GM18498 (cell line): ENCODE measurements around the gene NPRL2.
A peak's percentile ranks its signal among the peaks of the same experiment; 100 is the strongest.

Experiments
- ATAC-seq: cut with Tn5 transposase; IDR thresholded peaks from one replicate; pipeline ENCODE4 v1.9.1; 2021; ENCODE audit warnings: mild to moderate bottlenecking, moderate library complexity; ENCODE audit not compliant: unreplicated experiment

NPRL2 gene

DNA sequence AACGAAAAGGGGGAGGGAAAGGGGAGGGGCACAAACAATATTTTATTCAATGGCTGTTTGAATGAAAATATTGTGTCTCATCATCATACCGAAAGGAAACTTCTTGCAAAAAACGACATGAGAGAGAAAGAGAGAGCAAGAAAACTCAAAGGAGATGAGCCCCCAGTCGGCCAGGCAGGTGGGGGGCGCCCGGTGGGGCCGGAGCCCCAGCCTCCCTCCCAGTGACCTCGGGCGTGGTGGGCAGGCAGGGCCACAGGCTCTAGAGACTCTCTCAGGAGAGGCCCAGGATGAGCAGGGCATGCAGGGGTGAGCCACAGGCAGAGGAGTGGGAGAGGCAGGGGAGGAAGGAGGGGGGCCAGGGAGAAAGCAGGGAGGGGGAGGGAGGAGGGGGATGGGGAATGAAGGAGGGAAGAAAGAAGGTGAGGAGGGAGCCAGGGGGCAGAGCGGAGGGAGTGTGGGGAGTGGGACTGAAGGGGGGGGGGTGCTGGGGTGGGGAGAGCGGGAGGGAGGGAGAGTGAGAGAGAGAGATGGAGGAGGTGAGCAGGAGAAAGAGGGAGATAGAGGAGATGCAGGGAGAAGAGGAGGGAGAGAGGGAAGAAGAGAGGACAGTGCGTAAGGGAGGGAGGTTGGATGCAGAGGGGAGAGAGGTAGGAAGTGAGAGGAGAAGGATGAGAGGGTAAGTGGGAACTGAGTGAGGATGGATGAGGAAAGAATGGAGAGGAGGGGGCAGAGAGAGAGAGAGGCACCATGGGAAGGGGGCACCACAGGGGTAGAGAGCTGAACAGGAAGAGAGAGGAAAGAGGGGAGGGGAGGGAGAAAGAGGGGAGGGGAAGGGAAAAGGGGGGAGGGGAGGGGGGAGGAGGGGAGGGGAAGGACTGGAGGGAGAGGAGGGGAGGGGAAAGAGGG is 22.8 kb upstream of the NPRL2 start:
- no peak for ATAC-seq

DNA sequence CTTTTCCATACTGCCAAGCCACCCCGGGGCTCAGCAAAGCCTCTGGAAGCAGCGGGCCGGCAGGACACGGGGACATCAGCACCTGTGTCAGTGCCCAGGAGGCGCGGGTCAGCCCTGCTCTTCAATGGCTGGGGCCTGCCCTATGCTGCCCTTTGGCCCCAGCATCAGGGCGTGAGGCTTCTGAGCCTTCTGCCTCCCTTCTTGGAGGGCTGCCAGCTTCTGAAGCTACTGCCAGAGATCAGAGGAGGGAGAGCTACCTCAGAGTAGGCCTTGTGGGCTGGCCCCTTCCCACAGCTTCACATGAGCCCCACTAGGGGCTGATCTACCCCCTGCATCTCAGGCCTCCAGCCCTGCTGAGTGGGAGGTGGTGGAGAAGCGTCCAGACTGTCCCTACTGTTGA is 21.8 kb upstream of the NPRL2 start:
- no peak for ATAC-seq

DNA sequence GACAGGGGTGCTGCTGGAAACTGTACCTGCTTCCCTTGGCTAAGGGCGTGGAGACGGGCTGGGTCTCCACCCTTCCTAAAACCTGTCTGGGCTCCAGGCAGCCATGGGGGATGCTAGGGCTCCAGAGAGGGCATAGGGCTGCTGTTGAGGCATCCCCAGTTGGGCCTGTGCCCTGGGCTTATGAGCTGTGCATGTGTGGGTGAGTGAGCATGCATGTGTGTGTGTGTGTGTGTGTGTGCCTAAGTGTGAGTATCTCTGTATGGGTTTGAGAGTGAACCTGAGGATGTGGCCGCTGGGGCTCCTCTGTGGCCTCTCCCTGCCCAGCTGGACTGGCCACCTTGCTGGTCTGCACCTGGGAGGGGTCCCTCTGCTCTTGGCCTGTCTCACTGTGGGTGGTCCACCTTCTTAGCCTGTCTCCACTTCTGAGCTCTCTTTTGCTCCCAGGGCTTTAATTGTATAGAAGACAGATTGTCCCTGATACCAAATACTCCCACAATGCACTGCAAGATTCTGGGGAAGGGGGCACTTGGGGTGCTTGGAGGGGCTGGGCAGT is 20.6 kb upstream of the NPRL2 start:
- ATAC-seq: no peak

DNA sequence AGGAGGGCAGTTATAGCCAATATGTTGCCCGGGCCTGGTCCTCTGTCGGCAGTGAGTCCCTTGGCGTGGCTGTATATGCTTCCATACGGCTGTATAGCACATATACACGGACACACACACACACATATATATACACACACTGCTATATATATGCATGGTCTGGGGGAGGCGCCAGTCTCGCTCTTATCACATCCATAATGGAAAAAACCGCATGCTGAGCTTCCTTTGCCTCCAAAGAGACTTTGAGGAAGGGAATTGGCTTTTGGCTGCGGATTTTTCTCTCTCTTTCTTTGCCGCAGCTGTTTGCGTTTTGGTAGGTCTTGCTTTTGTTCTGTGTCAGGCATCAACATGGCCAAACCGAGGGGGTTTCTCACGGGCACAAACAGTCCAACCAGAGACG is 20.0 kb upstream of the NPRL2 start:
- no peak for ATAC-seq

DNA sequence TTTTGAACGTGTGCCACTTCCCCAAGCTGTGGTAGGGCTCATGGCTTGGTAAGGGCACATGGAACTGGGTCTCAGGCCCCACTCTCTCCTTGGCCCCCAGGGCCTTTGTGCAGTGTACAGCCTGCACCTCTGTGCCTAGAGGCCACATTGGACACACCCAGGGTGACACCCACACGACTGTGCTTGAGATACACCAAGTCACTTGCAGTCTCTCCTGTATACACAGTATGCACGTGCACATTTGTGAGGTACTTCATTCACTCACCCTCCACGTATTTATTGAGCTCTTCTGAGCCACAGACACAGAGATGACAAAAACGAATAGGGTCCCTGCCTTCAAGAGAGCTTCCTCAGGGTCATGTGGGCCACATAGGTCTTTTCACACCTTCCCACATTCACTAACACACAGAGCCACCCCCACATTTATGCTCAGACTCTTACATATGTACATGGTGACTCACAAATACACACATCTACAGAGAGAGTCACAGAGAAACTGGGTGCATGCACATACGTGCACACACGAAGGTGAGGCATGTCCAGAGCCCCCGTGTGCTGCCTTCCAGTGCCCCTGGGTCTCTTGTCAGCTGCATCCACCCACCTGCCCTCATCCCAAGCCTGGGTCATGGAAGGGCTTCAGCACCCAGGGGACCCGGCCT is 18.6 kb upstream of the NPRL2 start:
- ATAC-seq: no peak

DNA sequence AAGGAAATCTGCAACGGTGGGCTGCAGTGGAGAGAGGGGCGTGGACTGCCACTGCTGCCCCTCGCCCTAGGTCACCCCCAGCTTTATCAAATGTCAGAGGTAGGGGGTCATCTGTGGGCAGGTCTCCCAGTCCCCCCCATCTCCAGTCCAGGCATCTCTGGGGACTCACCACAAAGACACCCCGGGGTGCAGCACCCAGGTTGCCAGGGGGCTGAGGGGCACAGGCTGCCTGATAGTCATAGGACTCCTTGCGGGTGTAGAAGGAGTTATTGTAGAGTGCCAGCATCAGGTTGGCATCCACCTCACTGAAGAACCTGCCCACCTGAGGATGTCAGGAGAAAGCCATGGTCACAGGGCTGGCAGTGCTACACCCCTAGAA is 15.3 kb upstream of the NPRL2 start:
- no peak for ATAC-seq

DNA sequence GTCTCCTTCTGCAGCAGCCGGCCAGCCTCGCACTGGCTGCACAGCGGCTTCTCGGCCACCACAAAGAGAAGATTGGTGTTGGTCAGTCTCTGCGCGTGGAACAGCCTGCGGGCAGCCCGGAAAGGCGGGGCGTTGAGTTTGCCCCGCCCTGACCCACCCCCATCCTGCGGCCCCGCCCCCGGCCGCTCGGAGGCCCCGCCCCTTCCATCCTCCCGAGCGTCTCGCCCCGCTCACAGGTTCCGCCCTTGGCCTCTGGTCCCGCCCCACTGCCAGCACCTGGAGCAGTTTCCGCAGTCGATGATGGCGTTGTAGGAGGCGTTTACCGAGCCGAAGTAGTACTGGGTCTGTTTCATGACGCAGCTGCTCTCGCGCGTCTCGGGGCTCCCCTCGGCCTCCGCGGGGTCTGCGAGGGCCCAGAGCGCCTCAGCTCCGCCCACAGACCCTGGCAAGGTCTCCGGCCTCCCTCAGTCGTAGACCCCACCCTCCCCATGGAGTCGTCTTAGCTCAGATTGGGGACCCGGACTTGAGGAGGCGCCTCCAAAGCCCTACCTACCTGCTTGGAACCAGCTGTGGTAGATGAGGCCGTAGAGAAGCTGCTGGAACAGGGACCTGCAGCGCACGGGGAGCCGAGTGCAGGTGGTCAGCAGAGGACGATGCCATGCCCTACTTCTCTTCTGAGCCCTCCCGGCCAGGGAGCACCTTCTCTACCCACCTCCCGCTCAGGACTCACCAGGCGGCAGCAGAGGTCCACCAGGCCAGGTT is 14.7 kb upstream of the NPRL2 start:
- ATAC-seq: peak; percentile 88

DNA sequence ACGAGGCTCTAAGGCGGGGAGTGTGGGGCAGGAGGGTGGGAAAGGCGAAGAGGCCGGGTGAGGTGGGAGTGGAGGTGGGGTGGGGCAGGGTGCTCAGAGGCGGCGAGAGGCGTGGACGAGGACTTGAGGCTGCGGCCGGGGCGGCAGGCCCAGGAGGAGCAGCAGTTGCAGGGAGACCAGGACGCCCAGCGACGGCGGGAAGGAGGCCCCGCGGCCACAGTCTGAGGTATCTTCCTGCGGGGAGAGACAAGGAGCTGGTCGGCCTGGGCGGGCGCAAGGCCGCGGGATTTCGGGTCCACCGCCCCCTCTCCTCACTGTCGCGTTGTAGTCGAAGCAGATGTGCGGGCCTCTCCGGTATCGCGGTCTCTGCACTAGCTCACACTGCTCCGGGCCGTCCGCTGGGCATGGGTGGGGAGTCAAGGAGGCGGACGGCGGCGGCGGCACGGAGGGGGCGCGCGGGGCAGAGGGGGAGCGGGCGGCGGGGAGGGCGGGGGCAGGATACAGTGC is 14.1 kb upstream of the NPRL2 start:
- ATAC-seq: no peak

DNA sequence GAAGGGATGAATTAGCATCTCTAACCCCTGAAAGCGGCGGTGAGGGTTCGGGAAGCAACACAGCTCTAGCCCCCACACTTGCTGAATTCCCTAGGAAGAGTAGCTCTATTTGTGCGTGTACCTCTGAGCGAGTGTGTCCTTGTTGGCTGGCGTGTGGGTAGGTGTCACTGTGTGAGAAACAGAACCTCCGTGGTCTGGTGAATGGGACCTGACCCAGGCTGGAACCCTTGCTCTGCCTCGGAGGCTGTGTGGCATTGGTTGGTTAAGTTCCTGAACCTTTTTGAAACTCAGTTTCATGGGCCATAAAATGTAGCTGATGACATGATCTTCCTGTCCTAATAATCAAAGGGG is 9.2 kb upstream of the NPRL2 start:
- peak; percentile 15 for ATAC-seq

DNA sequence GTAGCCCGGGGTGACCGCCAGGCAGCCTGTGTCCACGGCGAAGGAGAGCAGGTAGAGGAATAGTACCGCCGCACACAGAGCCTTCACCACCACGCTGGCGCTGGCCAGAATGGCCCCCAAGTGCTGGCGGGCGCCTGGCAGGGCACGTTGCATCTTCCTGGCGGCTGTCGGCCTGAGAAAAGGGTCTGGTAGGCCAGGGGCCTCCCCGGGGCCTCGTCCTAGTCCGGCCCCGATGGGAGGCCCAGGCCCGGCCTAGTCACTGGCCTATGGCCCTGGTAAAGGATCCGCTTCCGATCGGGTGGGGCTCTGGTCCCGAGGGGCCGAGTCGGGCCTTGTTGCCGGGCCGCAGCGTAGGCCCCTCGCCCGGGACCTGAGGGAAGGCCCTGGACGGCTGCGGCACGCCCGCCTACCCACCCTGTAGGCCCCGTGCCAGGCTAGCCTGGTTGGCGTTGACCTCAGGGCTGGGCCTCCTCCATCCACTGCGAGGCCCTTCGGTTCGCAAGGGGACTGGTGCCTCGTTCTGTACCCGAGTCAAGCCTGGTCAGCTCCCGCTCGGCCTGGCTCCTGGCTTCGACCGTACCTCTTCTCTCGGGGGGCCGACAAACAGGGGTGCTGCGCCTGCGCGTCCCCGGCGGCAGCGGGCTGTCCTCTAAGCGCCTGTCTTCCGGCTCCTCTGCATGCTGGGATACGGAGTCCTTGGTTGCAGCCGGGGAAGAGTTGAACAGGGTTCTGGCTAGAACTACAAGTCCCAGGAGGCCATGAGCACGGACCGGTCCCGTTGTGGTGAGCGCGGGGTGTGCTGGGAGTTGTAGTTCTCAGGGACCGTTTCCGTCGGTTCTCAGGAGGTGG is 8.6 kb upstream of the NPRL2 start, which contains the start of gene TMEM115:
Gene TMEM115, minus strand, starts transcription at position 611 of the 849 bp plus-strand sequence. Its CDS starts 458 bp downstream, at position 153.
- ATAC-seq: peak; percentile 98

DNA sequence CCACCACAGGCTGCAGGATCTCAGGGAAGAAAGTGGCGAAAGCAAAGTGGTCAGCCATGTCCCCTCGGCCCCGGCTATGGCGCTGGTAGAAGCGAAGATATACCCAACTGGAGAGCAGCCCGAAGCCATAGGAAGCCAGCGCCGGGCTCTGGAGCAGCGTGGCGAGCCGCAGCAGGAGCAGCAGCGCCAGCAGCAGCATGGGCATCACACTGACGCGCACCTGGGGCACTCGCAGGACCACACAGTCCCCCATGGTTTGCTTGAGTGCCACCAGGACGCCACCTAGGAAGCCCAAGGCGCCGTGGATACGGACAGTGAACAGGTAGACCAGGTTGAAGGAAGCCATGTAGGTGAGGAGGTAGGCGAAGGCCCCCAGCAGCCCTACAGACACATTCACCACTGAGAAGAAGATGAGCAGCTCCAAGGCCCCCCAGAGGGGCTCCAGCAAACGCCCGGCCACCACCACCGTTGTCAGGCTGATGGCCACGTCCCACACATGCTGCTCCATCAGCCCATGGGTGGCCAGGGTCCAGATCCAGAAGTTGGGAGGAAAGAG is 7.9 kb upstream of the NPRL2 start:
- ATAC-seq: no peak

DNA sequence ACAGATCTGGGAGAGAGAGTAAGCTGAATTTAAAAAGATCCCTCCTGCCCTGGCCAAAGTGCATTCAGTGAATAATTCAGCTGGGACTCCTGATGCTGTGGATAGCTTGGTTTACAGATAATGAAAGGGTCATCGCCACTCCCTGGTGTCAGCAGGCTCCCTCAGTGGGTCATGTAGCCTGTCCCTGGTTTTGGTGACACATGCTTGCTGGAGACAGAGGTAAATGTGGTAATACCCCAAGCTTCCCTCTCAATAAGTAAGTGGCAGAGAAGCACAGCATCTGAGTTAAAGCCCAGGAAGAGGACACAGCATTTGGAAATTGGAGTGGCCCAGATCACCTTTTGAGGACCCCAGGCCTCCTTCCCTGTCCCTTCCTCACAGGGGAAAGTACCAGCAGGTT is 6.9 kb upstream of the NPRL2 start:
- ATAC-seq: no peak

DNA sequence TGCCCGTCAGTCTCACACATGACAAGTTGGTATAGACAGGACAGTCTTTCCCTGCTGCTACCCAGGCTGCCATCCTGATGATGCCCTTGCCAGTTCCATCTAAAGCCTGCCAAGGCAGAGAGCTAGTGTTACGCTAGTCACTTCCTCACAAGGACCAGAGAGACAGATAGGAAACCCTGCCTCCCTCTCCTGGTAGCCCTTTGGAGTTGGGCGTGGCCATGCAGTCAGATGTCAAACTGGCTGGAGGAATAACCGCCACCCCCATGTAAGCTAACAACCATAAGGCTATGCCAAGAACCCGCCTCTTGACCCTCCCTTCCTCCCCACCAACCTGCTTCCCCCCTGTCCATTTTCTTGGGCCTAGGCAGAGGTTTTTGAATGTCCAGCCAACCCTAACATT is 6.0 kb upstream of the NPRL2 start:
- no peak for ATAC-seq

DNA sequence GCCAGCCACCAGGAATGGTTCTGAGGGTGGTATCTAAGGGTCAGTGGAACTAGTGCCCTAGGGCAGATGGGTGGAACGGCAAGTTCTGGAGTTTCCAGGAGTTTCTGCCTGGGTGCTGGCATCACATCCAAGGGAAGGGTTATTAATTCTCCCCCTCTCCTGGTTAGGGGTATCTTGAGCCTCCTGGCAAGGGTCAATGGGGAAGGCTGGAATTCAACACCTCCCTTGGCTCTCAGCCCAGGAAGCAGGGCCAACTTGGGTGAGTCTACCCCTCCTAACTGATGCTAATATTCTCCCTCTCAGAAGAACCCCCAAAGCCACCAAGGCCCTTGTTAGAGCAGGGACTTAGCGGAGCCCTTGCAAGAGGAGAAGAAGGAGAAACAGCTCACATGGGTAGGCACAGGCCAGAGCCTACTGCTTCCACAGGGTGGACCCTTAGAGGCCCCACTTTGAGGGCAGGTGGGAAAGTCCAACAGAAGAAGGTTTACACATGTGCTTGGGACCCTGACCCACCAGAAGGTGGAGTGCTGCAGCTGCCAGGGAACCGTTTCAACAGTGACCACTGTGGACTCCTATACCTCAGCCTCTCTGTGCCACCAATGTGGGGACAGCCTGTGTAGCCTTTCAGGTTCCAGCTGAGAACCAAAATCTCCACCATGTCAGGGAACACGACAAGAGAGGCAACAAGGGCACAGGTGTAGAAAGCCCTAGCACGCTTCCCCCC is 5.4 kb upstream of the NPRL2 start:
- ATAC-seq: no peak

DNA sequence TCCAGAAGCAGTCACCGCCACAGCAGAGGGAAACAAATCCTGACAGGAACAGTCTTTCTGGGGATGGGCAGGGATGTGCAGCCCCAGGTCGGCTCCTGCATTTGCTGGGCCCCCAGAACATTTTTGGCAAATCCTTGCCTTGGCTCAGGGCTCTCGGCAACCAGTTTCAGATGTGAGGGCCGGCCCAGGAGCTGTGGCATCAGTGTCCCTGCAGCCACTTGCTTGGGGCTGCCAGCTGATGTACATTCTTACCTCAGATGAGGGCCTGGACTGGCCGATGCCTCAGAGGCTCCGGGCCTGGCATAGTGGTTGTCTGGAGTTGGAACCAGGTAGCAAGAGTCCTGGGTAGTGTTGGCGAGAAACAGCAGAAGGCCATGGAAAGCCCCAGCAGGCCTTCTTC is 4.3 kb upstream of the NPRL2 start:
- no peak for ATAC-seq

DNA sequence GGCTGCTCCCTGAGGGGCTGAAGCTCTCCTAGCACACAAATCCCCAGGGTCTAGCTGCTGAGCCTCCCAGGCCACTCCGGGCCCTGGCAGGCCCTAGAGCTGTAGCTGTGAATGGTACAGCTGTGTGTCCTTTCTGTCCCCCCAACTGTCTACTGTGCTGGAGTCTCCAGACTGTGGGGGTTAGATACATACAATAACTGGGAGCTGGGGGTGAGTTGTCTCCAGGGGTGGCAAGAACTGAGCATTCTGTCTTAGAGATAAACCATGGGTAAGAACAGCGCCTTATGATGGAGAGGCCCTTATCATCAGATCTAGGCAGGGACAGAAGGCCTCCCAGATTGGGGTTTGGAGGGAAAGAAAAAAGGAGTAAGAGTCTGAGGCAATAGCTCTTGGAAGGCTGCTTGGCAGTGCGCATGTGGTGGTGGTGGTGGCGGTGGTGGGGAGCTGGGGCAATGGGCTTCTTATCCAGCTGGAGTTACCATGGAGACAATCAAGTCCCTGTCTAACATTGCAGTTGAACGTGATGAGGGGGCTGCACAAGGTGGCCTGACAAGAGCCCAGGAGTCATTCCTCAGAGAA is 3.7 kb upstream of the NPRL2 start:
- no peak for ATAC-seq

DNA sequence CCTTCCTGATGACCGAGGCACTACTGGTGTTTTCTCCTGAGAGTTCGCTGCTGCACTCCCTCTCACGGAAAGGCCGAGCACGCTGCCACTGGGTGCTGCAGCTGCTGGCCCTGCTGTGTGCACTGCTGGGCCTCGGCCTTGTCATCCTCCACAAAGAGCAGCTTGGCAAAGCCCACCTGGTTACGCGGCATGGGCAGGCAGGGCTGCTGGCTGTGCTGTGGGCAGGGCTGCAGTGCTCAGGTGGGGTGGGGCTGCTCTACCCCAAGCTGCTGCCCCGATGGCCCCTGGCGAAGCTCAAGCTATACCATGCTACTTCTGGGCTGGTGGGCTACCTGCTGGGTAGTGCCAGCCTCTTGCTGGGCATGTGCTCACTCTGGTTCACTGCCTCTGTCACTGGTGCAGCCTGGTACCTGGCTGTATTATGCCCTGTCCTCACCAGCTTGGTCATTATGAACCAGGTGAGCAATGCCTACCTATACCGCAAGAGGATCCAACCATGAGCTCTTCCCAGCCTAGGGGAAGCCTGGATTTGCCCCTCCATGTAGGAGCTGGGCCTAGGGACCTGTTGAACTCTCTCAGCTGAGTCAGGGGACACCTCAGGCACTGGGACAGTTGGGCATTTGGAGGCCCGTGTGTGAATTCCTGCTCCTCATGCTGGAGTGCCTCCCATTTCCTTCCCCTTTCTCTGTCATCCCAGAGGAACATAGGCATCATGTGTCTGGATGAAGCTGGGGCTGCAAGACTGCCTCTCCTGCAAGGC is 2.9 kb upstream of the NPRL2 start:
- no peak for ATAC-seq

DNA sequence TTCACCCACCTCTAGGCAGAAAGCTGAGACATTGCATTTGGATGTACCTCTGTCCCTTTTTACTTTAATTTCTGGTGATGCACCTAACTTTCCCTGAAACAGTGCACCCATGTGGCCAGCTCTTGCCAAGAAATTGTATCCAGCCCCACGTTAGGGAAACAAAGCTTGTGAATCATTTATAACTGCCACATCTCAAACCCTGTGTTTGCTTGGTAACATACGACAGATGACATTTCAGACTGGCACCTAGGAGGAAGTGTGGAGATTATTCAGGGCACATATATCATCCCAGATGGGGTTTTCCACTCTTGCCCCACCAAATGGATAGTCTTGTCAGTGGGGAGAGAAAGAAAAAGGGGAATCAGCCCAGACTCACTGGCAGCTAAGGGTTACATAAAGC is 2.2 kb upstream of the NPRL2 start:
- ATAC-seq: no peak
